ENCODE data around the gene HTT. TPM values are rescaled to one million over a fixed set of nuclear protein-coding genes. Genes with fewer than 3 reads are reported as not detected.

Gene HTT
- total and polyA plus RNA-seq, 2 of the 8 experiments (the other 6 are each of a cell fraction or from before 2014, with no cell fraction given), result 24.0 to 71.0 TPM

DNA sequence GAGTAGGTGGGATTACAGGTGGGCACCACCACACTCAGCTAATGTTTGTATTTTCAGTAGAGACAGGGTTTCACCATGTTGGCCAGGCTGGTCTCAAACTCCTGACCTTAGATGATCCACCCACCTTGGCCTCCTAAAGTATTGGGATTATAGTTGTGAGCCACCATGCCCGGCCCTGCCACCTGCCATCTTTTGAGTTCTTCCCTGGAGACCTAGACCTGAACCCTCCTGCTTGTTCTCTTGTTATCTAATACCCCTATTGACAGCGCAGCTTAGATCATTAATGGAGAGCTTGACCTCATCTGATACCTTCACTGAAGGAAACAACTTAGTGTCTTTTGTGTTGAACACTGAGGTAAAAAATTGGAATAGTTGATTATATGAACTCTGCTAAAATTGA is 53.6 kb downstream of the HTT start:
- Histone ChIP-seq H3K14ac (ENCODE audit: insufficient read length) (no peak overlapping the region), H2BK15ac (ENCODE audit: low read length) (no peak overlapping the region), H2BK120ac (replicated peaks; ENCODE audit: low read depth, low read length) (no peak overlapping the region), H2AFZ (ENCODE audit: low read length) (no peak overlapping the region), H2BK12ac (ENCODE audit: low read depth, low read length) (no peak overlapping the region), H3K36me3 (ENCODE audit: control insufficient read depth in 2 of 4, insufficient read depth in 4 of 4, low read length in 3 of 4) (peaks cover 24 to 51% (median 42%) of the 10 kb centered on the region in 4 experiments), H2BK5ac (ENCODE audit: low read depth, low read length) (no peak overlapping the region), H4K20me1 (replicated peaks in 1 of 2; ENCODE audit: control insufficient read depth in 1 of 2, insufficient read depth in 2 of 2, low read length in 2 of 2) (peaks cover 2 to 4% of the 10 kb centered on the region in 2 experiments), H3K27ac (ENCODE audit: low read depth, low read length) (no peak overlapping the region), H4K5ac (ENCODE audit: insufficient read length, low read depth, low read length) (no peak overlapping the region), H3K56ac (replicated peaks; ENCODE audit: insufficient read length, low read depth, low read length) (no peak overlapping the region), H3K4me3 (ENCODE audit: extremely low read depth in 1 of 4, insufficient read depth in 2 of 4, low read depth in 3 of 4, low read length in 4 of 4) (no peak overlapping the region), H3K79me2 (ENCODE audit: control insufficient read depth in 1 of 2, insufficient read depth in 2 of 2, low read length in 2 of 2) (no peaks in the 10 kb centered on the region), H4K8ac (ENCODE audit: extremely low read depth, insufficient read depth, low read length) (no peak overlapping the region), H3K23me2 (ENCODE audit: low read depth, low read length) (no peaks in the 10 kb centered on the region), H3K4me2 (ENCODE audit: insufficient read depth in 1 of 2, low read depth in 2 of 2, low read length in 2 of 2) (no peak overlapping the region), H3K4ac (replicated peaks; ENCODE audit: insufficient read length, low read depth, low read length) (no peak overlapping the region), H2AK5ac (ENCODE audit: low read depth, low read length) (no peak overlapping the region), H3K18ac (ENCODE audit: extremely low read depth, low read length) (no peak overlapping the region), H2BK20ac (ENCODE audit: low read length) (no peak overlapping the region), H3K4me1 (replicated peaks in 1 of 4; ENCODE audit: control insufficient read depth in 3 of 4, insufficient read depth in 4 of 4, low read length in 3 of 4) (no peaks in the 10 kb centered on the region), H3K9me3 (ENCODE audit: insufficient read depth in 2 of 2, low read depth in 1 of 2, low read length in 1 of 2) (no peaks in the 10 kb centered on the region), H3K23ac (ENCODE audit: insufficient read length) (no peak overlapping the region), H3K79me1 (ENCODE audit: low read depth, low read length) (no peaks in the 10 kb centered on the region), H3K9ac (replicated peaks in 1 of 4; ENCODE audit: extremely low read depth in 1 of 4, low read depth in 3 of 4, low read length in 3 of 4) (no peak overlapping the region), H4K91ac (replicated peaks; ENCODE audit: insufficient read length, low read length) (no peak overlapping the region), H3K27me3 (replicated peaks in 1 of 4; ENCODE audit: control insufficient read depth in 3 of 4, extremely low read depth in 1 of 4, insufficient read depth in 3 of 4, low read length in 3 of 4) (no peaks in the 10 kb centered on the region)
- CTCF ChIA-PET (ENCODE audit: partially characterized antibody), result interaction anchor here (1.2 kb wide), 1 partner anchor 21 kb away, joined by 3 read pairs; no protein-coding TSS in a partner anchor
- FAIRE-seq (no peak), DNase-seq (ENCODE audit: low read depth in 1 of 2, low spot score in 2 of 2) (no peak)
- 85% methylated on average over 2 of the region's 2 CpGs; no CpG with 5 or more reads in 1 of the 2 experiments for WGBS, 2 experiments (ENCODE audit: extremely low coverage in 1 of 2, insufficient coverage in 1 of 2, insufficient read length in 1 of 2, insufficient replicate concordance in 2 of 2, low coverage in 1 of 2, low lambda C conversion rate in 2 of 2, missing lambda C conversion rate in 1 of 2)
- POLR2A ChIA-PET (ENCODE audit: partially characterized antibody), result no interaction called here
- TF ChIP-seq SP2 (IDR thresholded peaks at IDR 0.05; ENCODE audit: low read length) (no peak), CEBPB (IDR thresholded peaks at IDR 0.05; ENCODE audit: low read depth, low read length) (no peak), MAX (IDR thresholded peaks at IDR 0.05) (no peak), SIN3A (conservative IDR thresholded peaks at IDR 0.05 in 1 of 2, IDR thresholded peaks at IDR 0.05 in 1 of 2; ENCODE audit: low read depth in 1 of 2, low read length in 2 of 2) (no peak), RFX5 (IDR thresholded peaks at IDR 0.05; ENCODE audit: borderline replicate concordance, low read depth, low read length) (no peak), MAFK (IDR thresholded peaks at IDR 0.05; ENCODE audit: low read depth, low read length) (no peak), GABPA (IDR thresholded peaks at IDR 0.05; ENCODE audit: borderline replicate concordance, insufficient read depth, low read length) (no peak), POLR2AphosphoS5 (IDR thresholded peaks at IDR 0.05; ENCODE audit: low read depth, low read length) (no peak), TCF12 (IDR thresholded peaks at IDR 0.05; ENCODE audit: low read depth, low read length) (no peak), CBX5 (IDR thresholded peaks at IDR 0.05; ENCODE audit: low read depth, low read length) (no peak), CTCF (IDR thresholded peaks at IDR 0.05; ENCODE audit: control extremely low read depth in 1 of 3, insufficient read depth in 1 of 3, low read depth in 1 of 3, low read length in 3 of 3) (no peak), CHD1 (IDR thresholded peaks at IDR 0.05; ENCODE audit: low read depth, low read length) (no peak)
